ENCODE results near the gene HES2.
A peak's percentile ranks its signal among the peaks of the same experiment; 100 is the strongest.
"Not testable (repeated sequence)": the region's sequence is repeated elsewhere in the genome, so short reads cannot be mapped to it uniquely, and the experiment has no call there.

Gene HES2

GRCh38 chr1:6416906-6417305 lies 2.8 kb downstream of the HES2 start:
- no peak for DNase-seq (ENCODE audit: low spot score)

- DNase-seq (ENCODE audit: low spot score), result no peak
These were observed 3.4 kb downstream of the HES2 start for GRCh38 chr1:6416295-6416656.

GRCh38 chr1:6414881-6415626 lies 4.7 kb downstream of the HES2 start:
- DNase-seq (ENCODE audit: low spot score), result no peak

GRCh38 chr1:6414443-6414844 lies 5.3 kb downstream of the HES2 start:
- peak; percentile 78 for DNase-seq (ENCODE audit: low spot score)

GRCh38 chr1:6412896-6413295 lies 6.8 kb downstream of the HES2 start:
- DNase-seq (ENCODE audit: low spot score), result no peak

GRCh38 chr1:6410248-6410893 lies 9.3 kb downstream of the HES2 start:
- no peak for DNase-seq (ENCODE audit: low spot score)

GRCh38 chr1:6409733-6410132 lies 10.0 kb downstream of the HES2 start:
- DNase-seq (ENCODE audit: low spot score), result no peak

- DNase-seq (ENCODE audit: low spot score), result no peak
These were observed 10.7 kb downstream of the HES2 start for GRCh38 chr1:6409053-6409452.

- DNase-seq (ENCODE audit: low spot score), result no peak
These were observed 11.7 kb downstream of the HES2 start for GRCh38 chr1:6408023-6408422.

GRCh38 chr1:6401673-6402072 lies 18.0 kb downstream of the HES2 start:
- no peak for DNase-seq (ENCODE audit: low spot score)

- no peak for DNase-seq (ENCODE audit: low spot score)
These were observed 20.4 kb downstream of the HES2 start for GRCh38 chr1:6399294-6399693.

GRCh38 chr1:6397844-6398441 lies 21.8 kb downstream of the HES2 start:
- no peak for DNase-seq (ENCODE audit: low spot score)

GRCh38 chr1:6396998-6397397 lies 22.7 kb downstream of the HES2 start:
- DNase-seq (ENCODE audit: low spot score), result no peak

- DNase-seq (ENCODE audit: low spot score), result not testable (repeated sequence)
These were observed 23.9 kb downstream of the HES2 start for GRCh38 chr1:6395781-6396244.

- not testable (repeated sequence) for DNase-seq (ENCODE audit: low spot score)
These were observed 24.6 kb downstream of the HES2 start for GRCh38 chr1:6395130-6395529.

- peak; percentile 99 for DNase-seq (ENCODE audit: low spot score)
These were observed 26.1 kb downstream of the HES2 start, which contains the start of gene ACOT7 for GRCh38 chr1:6393400-6394187. TSS of gene ACOT7 (minus strand) at chr1:6393767. CDS start at chr1:6393399, 368 bp downstream.

- peak; percentile 75 for DNase-seq (ENCODE audit: low spot score)
These were observed 26.8 kb downstream of the HES2 start for GRCh38 chr1:6392809-6393399.

GRCh38 chr1:6391951-6392808 lies 27.5 kb downstream of the HES2 start:
- no peak for DNase-seq (ENCODE audit: low spot score)

- DNase-seq (ENCODE audit: low spot score), result no peak
These were observed 29.7 kb downstream of the HES2 start for GRCh38 chr1:6389971-6390370.

- DNase-seq (ENCODE audit: low spot score), result no peak
These were observed 33.3 kb downstream of the HES2 start for GRCh38 chr1:6386371-6386949.

Measured in GM03348 (cell line).